GM21786 (cell line): ENCODE measurements around the gene THOP1.

Source experiments
- ATAC-seq: cut with Tn5 transposase; IDR thresholded peaks from one replicate; pipeline ENCODE4 v1.9.1; 2021; ENCODE audit not compliant: unreplicated experiment

THOP1 gene

DNA sequence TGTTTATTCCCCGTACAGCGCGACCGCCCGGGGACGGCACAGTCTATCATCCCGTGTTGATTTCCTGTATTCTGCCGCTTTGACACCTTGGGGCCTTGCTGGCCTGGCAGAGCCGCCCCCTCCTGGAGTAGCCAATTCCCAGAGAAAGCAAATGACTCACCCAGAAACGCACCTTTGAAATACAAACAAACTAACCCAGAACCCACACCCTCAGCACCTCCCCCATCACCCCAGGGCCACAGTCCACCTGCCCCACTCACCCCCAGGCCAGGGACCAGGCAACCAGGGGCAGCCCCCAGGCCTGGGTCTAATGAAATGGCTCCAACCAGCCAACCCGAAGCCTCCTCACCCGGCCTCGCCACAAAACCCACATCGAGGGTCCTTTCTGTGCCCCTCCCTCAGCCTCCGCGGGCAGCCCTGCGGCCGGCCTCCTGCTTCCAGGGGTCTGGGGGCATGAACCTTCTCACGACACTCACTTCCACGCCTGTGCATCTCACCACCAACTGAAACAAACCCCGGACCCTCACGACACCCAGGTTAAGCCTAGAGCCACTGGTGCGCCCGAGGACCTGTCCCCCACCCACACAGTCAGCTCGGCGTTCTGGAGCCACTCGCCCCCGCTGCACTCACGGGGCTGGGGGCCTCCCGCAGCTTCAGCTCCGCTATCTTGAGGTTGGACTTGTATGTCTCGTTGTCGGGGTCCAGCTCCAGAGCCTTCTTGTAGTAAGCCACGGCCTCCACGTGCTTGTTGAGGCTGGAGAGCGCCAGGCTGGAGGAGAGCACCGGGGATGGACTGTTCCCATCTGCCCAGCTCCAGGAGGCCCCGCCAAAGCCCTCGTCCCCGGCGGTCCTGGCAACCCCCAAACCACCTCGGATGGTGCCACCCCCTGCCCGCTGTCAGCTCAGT is 23.2 kb upstream of the THOP1 start:
- no peak for ATAC-seq

DNA sequence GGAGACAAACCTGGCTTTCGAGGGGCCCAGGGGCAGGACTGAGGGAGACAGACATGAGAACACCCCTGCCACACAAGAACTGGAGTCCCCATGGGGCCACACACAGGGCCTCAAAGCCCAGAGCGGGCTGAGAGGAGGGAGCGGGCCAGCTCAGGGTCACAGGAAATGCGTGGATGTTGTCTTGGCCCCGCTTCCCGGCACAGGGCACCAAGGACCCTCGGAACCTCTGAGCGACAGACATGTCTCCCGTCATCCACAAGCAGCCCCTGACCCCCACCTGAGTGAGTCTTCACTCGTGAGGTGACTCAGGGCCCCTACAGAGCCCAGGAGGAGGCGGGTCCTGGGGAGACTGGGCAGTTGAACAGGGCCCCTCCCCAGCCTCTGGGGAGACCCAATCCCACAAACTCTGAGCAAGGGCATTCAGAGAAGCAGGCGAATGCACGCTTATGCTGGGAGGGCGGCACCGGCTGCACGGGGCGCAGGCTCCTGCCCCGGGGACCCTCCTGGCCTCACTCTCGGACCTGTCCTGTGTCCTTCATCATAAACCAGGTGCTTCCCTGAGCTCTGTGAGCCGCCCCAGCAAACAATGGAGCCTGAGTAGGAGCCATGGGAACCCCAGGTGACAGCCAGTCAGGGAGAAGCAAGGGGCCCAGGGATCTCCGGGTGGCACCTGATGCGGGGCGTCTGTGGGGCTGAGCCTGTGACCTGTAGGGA is 22.4 kb upstream of the THOP1 start:
- no peak for ATAC-seq

- no peak for ATAC-seq
These were observed 21.6 kb upstream of the THOP1 start for GRCh38 chr19:2763687-2764086.

- no peak for ATAC-seq
These were observed 20.4 kb upstream of the THOP1 start for GRCh38 chr19:2764945-2765344.

DNA sequence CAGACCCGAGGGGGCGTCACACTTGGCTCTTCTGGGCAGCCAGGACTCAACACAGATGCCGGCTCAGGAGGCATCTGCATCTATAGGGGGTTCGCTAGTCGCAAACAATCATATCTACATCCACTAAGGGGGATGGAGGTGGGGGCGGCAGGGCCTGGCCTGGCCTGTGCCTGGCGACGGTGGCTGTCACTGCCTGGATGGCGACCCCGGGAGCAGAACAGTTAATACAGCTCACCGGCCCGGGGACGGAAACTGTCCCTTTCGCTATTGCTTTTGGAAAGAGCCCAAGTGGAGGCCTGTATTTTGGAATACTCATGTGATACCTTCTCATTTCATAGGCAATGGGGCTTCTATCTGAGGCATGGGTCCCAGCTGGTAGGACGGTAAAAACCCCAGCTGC is 19.9 kb upstream of the THOP1 start:
- ATAC-seq, result no peak

- no peak for ATAC-seq
These were observed 18.5 kb upstream of the THOP1 start for GRCh38 chr19:2766594-2767372.

- no peak for ATAC-seq
These were observed 17.6 kb upstream of the THOP1 start for GRCh38 chr19:2767688-2768087.

DNA sequence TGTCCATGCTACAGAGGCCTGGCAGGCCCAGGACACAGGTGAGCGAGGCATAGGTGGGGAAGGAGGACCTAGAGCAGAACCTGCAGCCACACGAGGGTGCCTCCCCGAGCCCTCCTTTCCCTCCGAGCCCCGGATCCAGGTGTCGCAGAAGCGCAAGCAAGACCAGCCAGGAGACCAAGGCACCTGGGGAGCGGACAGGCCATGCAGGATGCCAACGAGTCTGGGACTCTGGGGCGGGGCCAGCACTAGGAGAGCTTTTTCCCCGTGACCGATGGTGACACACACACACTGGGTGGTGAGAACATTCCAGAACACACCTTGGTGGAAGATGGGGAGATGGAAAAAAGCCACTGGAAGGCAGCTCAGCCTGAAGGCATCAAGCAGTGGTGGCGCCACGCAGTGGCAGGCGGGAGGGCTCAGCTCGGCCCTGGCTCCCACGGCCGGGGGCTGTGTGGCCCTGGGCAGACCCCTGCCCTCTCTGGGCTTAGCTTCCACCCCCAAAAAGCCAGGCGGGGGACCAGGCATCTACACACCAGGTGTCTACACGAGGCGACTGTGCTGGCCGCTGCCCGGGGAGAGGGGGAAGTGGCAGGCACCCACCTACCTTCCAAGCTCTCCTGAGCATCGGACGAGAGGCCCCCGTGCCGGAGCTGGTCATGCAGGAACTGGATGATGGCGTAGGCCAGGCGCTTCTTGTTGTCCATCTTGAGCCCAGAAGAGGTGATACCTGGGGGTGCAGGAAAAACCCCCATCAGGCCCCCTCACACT is 16.8 kb upstream of the THOP1 start:
- ATAC-seq, result no peak

DNA sequence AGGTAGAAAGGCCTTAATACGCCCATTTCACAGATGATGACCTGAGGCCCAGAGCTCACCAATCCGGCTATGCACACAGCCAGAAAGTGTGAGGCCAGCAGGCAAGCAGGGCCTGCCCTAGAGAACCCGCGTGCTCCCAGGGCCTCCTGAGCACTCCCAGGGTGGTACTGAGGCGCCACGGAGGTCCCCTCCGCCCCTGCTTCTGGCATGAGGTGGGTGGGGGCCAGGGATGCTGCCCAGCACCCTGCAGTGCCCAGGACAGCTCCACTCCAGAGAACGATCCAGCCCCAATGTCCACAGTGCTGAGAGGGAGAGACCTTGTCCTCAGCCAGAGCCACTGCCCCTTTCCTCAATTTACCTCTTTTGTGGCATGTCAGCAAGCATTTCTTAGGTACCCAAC is 16.1 kb upstream of the THOP1 start:
- ATAC-seq, result no peak

DNA sequence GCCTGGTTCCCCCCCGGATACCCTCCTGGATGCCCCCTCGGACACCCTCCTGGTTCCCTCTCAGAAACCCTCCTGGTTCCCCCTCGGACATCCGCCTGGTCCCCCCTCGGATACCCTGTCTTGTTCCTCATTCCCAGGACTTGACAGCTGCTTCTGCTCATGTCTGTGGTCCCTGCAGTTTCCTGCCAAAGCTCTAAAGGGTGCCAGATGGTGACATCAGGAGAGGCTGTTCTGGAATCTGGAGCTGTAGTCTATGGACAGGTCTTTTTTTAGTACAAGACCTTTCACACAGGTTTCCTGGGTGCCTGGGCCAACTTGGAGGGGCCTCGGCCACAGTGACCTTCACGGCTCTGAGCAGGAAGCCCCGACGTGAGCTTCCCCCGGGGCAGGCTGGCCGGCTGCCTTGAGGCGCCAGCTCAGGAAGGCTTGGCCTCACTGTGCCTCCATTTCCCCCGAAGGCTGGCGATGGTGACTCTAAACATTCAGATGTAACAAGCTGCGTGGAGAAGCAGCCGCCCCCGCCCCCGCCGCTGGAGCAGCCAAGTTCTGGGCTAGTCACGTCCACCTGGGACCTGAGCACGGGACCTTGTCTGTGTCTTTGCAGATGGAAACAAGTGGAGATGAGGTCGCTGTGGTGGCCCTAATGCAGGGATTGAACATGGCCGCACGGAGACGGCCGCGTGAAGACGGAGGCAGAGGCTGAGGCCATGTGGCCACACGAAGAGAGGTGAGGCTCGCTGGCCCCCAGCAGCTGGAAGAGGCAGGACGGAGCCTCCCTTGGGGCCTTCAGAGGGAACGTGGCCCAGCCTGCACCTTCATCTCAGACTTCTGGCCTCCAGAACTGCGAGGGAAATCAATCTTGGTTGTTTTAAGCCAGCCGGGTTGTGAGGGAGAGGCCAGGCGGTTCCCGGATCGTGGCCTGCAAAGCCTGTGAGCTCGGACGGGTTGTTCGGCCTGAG is 15.0 kb upstream of the THOP1 start:
- ATAC-seq, result no peak

DNA sequence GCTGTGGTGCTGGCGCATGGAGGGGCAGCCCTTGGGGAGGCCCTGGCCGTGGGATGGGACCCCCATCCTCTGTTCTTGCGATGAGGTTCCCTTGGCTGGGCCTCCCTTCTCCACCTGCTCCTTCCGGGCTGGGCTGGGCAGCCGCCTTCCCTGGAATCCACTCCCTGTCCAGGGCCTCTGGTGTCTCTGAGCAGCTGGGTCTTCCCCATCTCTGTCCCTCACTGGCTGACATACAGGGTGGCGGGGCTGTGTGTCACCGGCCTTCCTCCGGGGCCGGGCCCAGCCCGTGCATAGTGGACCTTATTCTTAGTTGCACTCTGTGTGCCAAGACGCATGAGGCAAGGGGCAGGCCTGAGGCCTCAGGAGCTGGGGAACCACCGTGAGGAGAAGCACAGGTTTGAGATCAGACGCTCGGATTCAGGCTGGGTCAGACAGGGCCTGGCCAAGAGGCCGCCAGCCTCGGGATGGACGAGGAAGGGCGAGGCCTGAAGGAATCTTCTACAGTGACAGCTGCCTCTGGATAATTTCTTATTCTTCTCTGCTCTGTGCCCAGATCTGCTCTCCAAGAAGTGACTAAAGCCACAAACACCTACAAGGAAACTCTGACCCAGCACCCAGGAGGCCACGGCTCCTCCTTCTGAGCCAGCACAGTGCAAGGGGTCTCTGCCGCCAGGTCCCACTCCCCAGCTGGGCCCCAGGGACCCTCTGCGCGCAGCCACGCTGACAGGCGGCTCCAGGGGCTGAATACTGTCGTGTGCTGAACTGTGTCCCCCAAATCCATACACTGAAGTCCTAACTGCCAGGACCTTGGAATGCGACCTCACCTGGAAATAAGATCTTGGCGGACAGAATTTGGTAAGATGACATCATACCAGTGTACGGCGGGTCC is 13.3 kb upstream of the THOP1 start:
- no peak for ATAC-seq

- no peak for ATAC-seq
These were observed 11.1 kb upstream of the THOP1 start for GRCh38 chr19:2774083-2774679.

- ATAC-seq, result no peak
These were observed 10.2 kb upstream of the THOP1 start for GRCh38 chr19:2774953-2775555.

GRCh38 chr19:2775556-2776430 is 9.5 kb upstream of the THOP1 start:
- ATAC-seq, result no peak

GRCh38 chr19:2777952-2778683 is 7.2 kb upstream of the THOP1 start:
- ATAC-seq, result no peak

GRCh38 chr19:2779121-2779740 is 6.1 kb upstream of the THOP1 start:
- ATAC-seq, result no peak
